PC-3 (cell line): Measurements from ENCODE around the gene JARID2.

Source experiments
- CTCF ChIP-seq: fragments of 300-600 bp; sonication (generic); conservative IDR thresholded peaks from 2 replicates; pipeline ENCODE4 v1.5.1; 2017; ENCODE audit warnings: antibody characterized with exemption, low read depth, mild to moderate bottlenecking, low read length
- EZH2phosphoT487 ChIP-seq: fragments of 300-600 bp; sonication (generic); IDR thresholded peaks from 2 replicates; pipeline ENCODE4 v1.6.1; 2018; ENCODE audit warnings: mild to moderate bottlenecking, antibody characterized with exemption, low read length, borderline replicate concordance

- no peak for TF ChIP-seq CTCF
- TF ChIP-seq EZH2phosphoT487, result no peak
Observed at GRCh38 chr6:15533379-15534026, 287.6 kb downstream of the JARID2 start.
